22Rv1 (cell line): ENCODE measurements around the gene PSPH.

Experiments used
- ZFX ChIP-seq: fragments of 450-650 bp; IDR thresholded peaks from 2 replicates; pipeline ENCODE4 v1.6.1; 2017; ENCODE audit warnings: antibody characterized with exemption, borderline replicate concordance
- TF ChIP-seq, protein P1 (sequence below): fragments of 450-650 bp; IDR thresholded peaks from 2 replicates; pipeline ENCODE4 v1.5.1; 2017; ENCODE audit warnings: mild to moderate bottlenecking

DNA sequence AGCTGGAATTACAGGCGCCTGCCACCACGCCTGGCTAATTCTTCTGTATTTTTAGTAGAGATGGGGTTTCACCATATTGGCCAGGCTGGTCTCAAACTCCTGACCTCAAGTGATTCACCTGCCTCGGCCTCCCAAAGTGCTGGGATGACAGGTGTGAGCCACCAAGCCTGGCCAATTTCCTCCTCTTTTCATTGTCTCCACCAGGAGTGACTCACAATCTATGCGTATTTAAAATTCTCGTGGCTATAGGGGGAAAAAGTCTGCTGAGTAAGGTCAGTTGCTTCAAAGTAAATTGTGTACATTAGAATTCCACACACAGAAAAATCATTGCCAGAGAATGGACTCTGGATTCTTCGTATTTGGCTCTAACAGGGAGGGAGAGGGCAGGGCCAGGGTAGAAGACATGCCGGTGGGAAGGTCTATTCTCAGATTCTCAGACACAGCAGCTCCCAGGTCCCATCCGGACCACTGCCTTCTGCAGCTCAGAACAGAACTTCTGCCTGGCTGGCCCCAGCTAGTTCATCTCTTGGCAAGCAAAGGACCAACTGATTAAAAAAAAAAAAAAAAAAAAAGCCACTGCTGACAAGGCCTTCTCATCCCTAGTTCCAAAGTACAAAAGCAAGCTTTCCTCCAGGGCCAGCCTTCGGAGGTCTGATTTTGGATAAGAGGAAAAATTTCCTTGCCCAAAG is 22.2 kb downstream of the PSPH start:
- TF ChIP-seq, protein P1, sequence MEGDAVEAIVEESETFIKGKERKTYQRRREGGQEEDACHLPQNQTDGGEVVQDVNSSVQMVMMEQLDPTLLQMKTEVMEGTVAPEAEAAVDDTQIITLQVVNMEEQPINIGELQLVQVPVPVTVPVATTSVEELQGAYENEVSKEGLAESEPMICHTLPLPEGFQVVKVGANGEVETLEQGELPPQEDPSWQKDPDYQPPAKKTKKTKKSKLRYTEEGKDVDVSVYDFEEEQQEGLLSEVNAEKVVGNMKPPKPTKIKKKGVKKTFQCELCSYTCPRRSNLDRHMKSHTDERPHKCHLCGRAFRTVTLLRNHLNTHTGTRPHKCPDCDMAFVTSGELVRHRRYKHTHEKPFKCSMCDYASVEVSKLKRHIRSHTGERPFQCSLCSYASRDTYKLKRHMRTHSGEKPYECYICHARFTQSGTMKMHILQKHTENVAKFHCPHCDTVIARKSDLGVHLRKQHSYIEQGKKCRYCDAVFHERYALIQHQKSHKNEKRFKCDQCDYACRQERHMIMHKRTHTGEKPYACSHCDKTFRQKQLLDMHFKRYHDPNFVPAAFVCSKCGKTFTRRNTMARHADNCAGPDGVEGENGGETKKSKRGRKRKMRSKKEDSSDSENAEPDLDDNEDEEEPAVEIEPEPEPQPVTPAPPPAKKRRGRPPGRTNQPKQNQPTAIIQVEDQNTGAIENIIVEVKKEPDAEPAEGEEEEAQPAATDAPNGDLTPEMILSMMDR, result no peak
- no peak for TF ChIP-seq ZFX
